HL-60 (cell line): Measurements from ENCODE around the gene IL27RA.

Source experiments
- CTCF ChIP-seq: IDR thresholded peaks from one replicate; pipeline ENCODE4 v1.5.1; 2011; ENCODE audit warnings: low read length, control low read depth, inconsistent platforms; ENCODE audit not compliant: insufficient read depth
- GABPA ChIP-seq: IDR thresholded peaks from 2 replicates; pipeline ENCODE4 v1.6.1; 2012; ENCODE audit warnings: low read depth
- POLR2AphosphoS5 ChIP-seq: IDR thresholded peaks from 2 replicates; pipeline ENCODE4 v1.6.1; 2012; ENCODE audit warnings: low read depth
- TF ChIP-seq, protein P1 (sequence below): IDR thresholded peaks from 2 replicates; pipeline ENCODE4 v1.6.1; 2012; ENCODE audit warnings: low read depth; ENCODE audit not compliant: insufficient replicate concordance

GRCh38 chr19:14053500-14053899 is 21.9 kb downstream of the IL27RA start:
- TF ChIP-seq CTCF (no peak), POLR2AphosphoS5 (no peak), GABPA (no peak)
- TF ChIP-seq, protein P1, sequence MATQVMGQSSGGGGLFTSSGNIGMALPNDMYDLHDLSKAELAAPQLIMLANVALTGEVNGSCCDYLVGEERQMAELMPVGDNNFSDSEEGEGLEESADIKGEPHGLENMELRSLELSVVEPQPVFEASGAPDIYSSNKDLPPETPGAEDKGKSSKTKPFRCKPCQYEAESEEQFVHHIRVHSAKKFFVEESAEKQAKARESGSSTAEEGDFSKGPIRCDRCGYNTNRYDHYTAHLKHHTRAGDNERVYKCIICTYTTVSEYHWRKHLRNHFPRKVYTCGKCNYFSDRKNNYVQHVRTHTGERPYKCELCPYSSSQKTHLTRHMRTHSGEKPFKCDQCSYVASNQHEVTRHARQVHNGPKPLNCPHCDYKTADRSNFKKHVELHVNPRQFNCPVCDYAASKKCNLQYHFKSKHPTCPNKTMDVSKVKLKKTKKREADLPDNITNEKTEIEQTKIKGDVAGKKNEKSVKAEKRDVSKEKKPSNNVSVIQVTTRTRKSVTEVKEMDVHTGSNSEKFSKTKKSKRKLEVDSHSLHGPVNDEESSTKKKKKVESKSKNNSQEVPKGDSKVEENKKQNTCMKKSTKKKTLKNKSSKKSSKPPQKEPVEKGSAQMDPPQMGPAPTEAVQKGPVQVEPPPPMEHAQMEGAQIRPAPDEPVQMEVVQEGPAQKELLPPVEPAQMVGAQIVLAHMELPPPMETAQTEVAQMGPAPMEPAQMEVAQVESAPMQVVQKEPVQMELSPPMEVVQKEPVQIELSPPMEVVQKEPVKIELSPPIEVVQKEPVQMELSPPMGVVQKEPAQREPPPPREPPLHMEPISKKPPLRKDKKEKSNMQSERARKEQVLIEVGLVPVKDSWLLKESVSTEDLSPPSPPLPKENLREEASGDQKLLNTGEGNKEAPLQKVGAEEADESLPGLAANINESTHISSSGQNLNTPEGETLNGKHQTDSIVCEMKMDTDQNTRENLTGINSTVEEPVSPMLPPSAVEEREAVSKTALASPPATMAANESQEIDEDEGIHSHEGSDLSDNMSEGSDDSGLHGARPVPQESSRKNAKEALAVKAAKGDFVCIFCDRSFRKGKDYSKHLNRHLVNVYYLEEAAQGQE, result no peak
